Activated CD4-positive, alpha-beta T cell treated with anti-CD3 and anti-CD28 coated beads for 36 hours (primary cell): ENCODE data around the gene NR2C2. TPM values are rescaled to one million over a fixed set of nuclear protein-coding genes. Genes with fewer than 3 reads are reported as not detected.

Experiments used
- ATAC-seq: fragments of 200-7000 bp; cut with Tn5 transposase; one replicate; pipeline ENCODE4 v1.10.0; 2021; ENCODE audit warnings: mild to moderate bottlenecking, moderate library complexity
- CTCF ChIA-PET: fragments of 350-600 bp; sonication (Branson Sonifier 250); formaldehyde crosslinking; loops from one replicate; lab custom pipeline; 2021; ENCODE audit warnings: antibody characterized with exemption; lab: Charles Lee
- POLR2A ChIA-PET: fragments of 350-600 bp; sonication (Branson Sonifier 250); formaldehyde crosslinking; loops from one replicate; lab custom pipeline; 2021; ENCODE audit warnings: antibody characterized with exemption, inconsistent platforms; lab: Charles Lee
- DNase-seq: peaks from one replicate; pipeline ENCODE4 v3.0.0-alpha.2; 2020
- H3K27ac Mint-ChIP-seq: one replicate; pipeline ENCODE4 v1.8.0; 2021; ENCODE audit warnings: mixed read lengths
- H3K27me3 Mint-ChIP-seq: one replicate; pipeline ENCODE4 v1.8.0; 2021; ENCODE audit warnings: mixed read lengths
- H3K36me3 Mint-ChIP-seq: one replicate; pipeline ENCODE4 v1.8.0; 2021; ENCODE audit warnings: low read depth, mixed read lengths
- H3K4me1 Mint-ChIP-seq: one replicate; pipeline ENCODE4 v1.8.0; 2021; ENCODE audit warnings: mixed read lengths
- H3K4me3 Mint-ChIP-seq: one replicate; pipeline ENCODE4 v1.8.0; 2021; ENCODE audit warnings: mild to moderate bottlenecking, moderate library complexity, mixed read lengths
- H3K9me3 Mint-ChIP-seq: one replicate; pipeline ENCODE4 v1.8.0; 2021; ENCODE audit warnings: low read depth, mixed read lengths
- intact Hi-C, 2 experiments: fragments of 100-400 bp; cut with DNase I in 1 of 2; cut with micrococcal nuclease in 1 of 2; formaldehyde crosslinking; loops; one replicate each; pipeline versions ENCODE4 v1.14.2 to v1.15.1; 2022 to 2024; cut with DNase I, micrococcal nuclease
- total RNA-seq, 2 experiments: library from RNA; stranded (reverse); gene quantifications; one replicate each; pipeline ENCODE4 v1.2.3, GENCODE V29; 2021

The NR2C2 gene
- total RNA-seq, 2 experiments from 2014 or later, result 46.8 to 52.8 TPM

DNA sequence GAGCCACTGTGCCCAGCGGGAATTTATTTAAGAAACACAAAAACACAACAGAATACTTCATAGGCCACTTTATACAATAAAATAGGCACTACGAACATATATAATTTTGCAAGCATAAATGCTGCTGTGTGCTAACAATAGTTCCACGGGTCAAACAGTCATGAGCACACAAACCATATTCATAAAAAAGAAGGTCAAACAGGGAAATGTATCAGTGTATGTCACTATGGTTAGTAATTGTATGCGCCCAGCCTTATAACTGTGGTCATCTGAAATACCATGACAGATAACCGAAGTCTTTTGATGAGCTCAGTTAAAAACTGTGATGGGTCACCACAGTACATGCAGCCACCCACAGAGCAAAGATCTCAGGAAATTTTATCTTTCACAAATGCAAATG is 38.1 kb upstream of the NR2C2 start:
- Mint-ChIP-seq H3K36me3 (peaks cover 2% of the 10 kb centered on the region), H3K27me3 (peaks cover 4% of the 10 kb centered on the region), H3K4me3 (no peak overlapping the region), H3K27ac (no peak overlapping the region), H3K9me3 (peaks cover 12% of the 10 kb centered on the region), H3K4me1 (no peaks in the 10 kb centered on the region)
- POLR2A ChIA-PET, result no interaction called here
- no peak for DNase-seq
- CTCF ChIA-PET, result interaction anchor here (0.6 to 1.8 kb wide), 2 partner anchors 12 to 520 kb away, joined by 3 to 4 read pairs; no protein-coding TSS in a partner anchor
- no peak for ATAC-seq
- intact Hi-C loops, result no loop called here

DNA sequence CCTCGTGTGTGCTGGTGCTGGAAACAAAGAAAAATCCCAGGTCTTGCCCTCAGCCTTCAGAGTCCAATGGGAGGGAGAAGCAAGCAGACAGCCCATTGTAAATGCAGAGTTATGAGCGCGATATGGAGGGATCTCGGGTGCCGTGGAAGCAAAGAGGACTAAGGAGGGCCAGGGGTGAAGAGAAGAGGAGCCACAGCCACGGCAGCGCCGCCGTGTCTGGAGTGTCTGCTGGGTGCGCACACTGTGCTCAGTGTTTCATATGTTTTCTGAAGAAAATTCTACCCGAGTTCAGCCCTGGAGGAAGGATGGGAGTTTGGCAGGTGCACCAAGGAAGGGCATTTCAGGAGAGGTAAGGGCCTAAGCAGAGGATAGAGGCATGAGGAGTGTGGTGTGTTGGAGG is 35.7 kb upstream of the NR2C2 start:
- no peak for ATAC-seq
- H3K4me3 Mint-ChIP-seq, result no peak overlapping the region

GRCh38 chr3:14913071-14913925 is 34.1 kb upstream of the NR2C2 start:
- H3K27me3 Mint-ChIP-seq, result peaks cover 4% of the 10 kb centered on the region
- ATAC-seq (no peak), DNase-seq (no peak)
- no peaks in the 10 kb centered on the region for H3K4me1 Mint-ChIP-seq
- no peaks in the 10 kb centered on the region for H3K36me3 Mint-ChIP-seq
- H3K4me3 Mint-ChIP-seq, result no peak overlapping the region
- H3K27ac Mint-ChIP-seq, result no peak overlapping the region
- intact Hi-C loops, result no loop called here
- ChIA-PET CTCF (interaction anchor here (0.8 kb wide), 2 partner anchors 24 to 619 kb away, joined by 3 to 5 read pairs; no protein-coding TSS in a partner anchor), POLR2A (no interaction called here)
- H3K9me3 Mint-ChIP-seq, result no peaks in the 10 kb centered on the region

More for the DNA sequence above, 35.7 kb upstream of the NR2C2 start:
- peaks cover 4% of the 10 kb centered on the region for H3K27me3 Mint-ChIP-seq
- H3K36me3 Mint-ChIP-seq, result no peaks in the 10 kb centered on the region
- POLR2A ChIA-PET, result no interaction called here
- no peak overlapping the region for H3K27ac Mint-ChIP-seq
- H3K4me1 Mint-ChIP-seq, result no peaks in the 10 kb centered on the region
- no peaks in the 10 kb centered on the region for H3K9me3 Mint-ChIP-seq
- CTCF ChIA-PET, result interaction anchor here (1.4 kb wide), 1 partner anchor 9 kb away, joined by 8 read pairs; no protein-coding TSS in a partner anchor
- DNase-seq, result no peak
- intact Hi-C loops, result no loop called here

- CTCF ChIA-PET, result no interaction called here
Measured at GRCh38 chr3:14913926-14914778, 33.2 kb upstream of the NR2C2 start.

GRCh38 chr3:14914779-14915117 is 32.6 kb upstream of the NR2C2 start:
- no peaks in the 10 kb centered on the region for H3K9me3 Mint-ChIP-seq
- ChIA-PET CTCF (no interaction called here), POLR2A (no interaction called here)
- H3K27ac Mint-ChIP-seq, result no peak overlapping the region
- DNase-seq (no peak), ATAC-seq (no peak)
- intact Hi-C loops, result loop anchor here in 1 of 2 experiments (1.0 kb wide), 1 partner anchor 123 kb away; no protein-coding TSS in a partner anchor
- no peaks in the 10 kb centered on the region for H3K4me1 Mint-ChIP-seq
- H3K27me3 Mint-ChIP-seq, result peaks cover 2% of the 10 kb centered on the region
- H3K36me3 Mint-ChIP-seq, result no peaks in the 10 kb centered on the region
- no peak overlapping the region for H3K4me3 Mint-ChIP-seq

More at GRCh38 chr3:14913926-14914778, 33.2 kb upstream of the NR2C2 start:
- no peak overlapping the region for H3K27ac Mint-ChIP-seq
- POLR2A ChIA-PET, result no interaction called here
- no peaks in the 10 kb centered on the region for H3K36me3 Mint-ChIP-seq
- H3K4me1 Mint-ChIP-seq, result no peaks in the 10 kb centered on the region
- H3K4me3 Mint-ChIP-seq, result no peak overlapping the region
- no peaks in the 10 kb centered on the region for H3K9me3 Mint-ChIP-seq
- peaks cover 4% of the 10 kb centered on the region for H3K27me3 Mint-ChIP-seq
- ATAC-seq (no peak), DNase-seq (no peak)
- intact Hi-C loops, result no loop called here

DNA sequence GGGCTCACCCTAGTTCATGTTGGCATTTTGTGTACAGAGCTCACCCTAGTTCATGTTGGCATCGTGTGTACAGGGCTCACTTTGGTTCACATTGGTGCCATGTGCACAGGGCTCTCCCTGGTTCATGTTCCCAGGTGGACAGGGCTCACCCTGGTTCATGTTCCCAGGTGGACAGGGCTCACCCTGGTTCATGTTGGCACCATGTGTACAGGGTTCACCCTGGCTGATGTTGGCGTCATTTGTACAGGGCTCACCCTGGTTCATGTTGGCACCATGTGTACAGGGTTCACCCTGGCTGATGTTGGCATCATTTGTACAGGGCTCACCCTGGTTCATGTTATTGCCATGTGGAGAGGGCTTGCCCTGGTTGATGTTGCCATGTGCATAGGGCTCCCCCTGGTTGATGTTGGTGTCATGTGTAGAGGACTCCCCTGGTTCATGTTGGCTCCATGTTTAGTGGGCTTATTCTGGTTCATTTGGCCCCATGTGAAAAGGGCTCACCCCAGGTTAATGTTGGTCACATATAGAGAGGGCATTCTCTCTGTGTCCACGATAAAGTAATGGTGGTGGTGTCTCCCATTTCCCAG is 31.7 kb upstream of the NR2C2 start:
- no peak overlapping the region for H3K4me3 Mint-ChIP-seq
- intact Hi-C loops, result loop anchor here in 1 of 2 experiments (1.0 kb wide), 1 partner anchor 124 kb away; no protein-coding TSS in a partner anchor
- POLR2A ChIA-PET, result no interaction called here
- peaks cover 2% of the 10 kb centered on the region for H3K27me3 Mint-ChIP-seq
- peak; percentile 28 for DNase-seq
- no peaks in the 10 kb centered on the region for H3K4me1 Mint-ChIP-seq
- CTCF ChIA-PET, result interaction anchor here (0.7 to 1.1 kb wide), 2 partner anchors 20 to 98 kb away, joined by 3 to 5 read pairs; no protein-coding TSS in a partner anchor
- H3K36me3 Mint-ChIP-seq, result no peaks in the 10 kb centered on the region
- H3K27ac Mint-ChIP-seq, result no peak overlapping the region
- H3K9me3 Mint-ChIP-seq, result no peaks in the 10 kb centered on the region
- peak; percentile 39 for ATAC-seq

GRCh38 chr3:14918356-14918860 is 29.0 kb upstream of the NR2C2 start:
- H3K4me3 Mint-ChIP-seq, result no peak overlapping the region
- no peaks in the 10 kb centered on the region for H3K9me3 Mint-ChIP-seq
- ChIA-PET POLR2A (no interaction called here), CTCF (no interaction called here)
- H3K36me3 Mint-ChIP-seq, result no peaks in the 10 kb centered on the region
- no peak for DNase-seq
- H3K27ac Mint-ChIP-seq, result no peak overlapping the region
- intact Hi-C loops, result no loop called here
- peaks cover 2% of the 10 kb centered on the region for H3K27me3 Mint-ChIP-seq
- H3K4me1 Mint-ChIP-seq, result no peaks in the 10 kb centered on the region
- ATAC-seq, result no peak

- no peaks in the 10 kb centered on the region for H3K4me1 Mint-ChIP-seq
- no peak for ATAC-seq
- H3K9me3 Mint-ChIP-seq, result no peaks in the 10 kb centered on the region
- DNase-seq, result no peak
- no peak overlapping the region for H3K27ac Mint-ChIP-seq
- ChIA-PET CTCF (interaction anchor here (0.6 to 2.2 kb wide), 39 partner anchors 9 to 957 kb away, joined by 3 to 14 read pairs (median 4); partner anchors contain the start of genes C3orf20 and CCDC174), POLR2A (no interaction called here)
- no peaks in the 10 kb centered on the region for H3K36me3 Mint-ChIP-seq
- H3K27me3 Mint-ChIP-seq, result no peaks in the 10 kb centered on the region
- intact Hi-C loops, result loop anchor here (5.0 kb wide), 2 partner anchors 413 to 718 kb away; no protein-coding TSS in a partner anchor
- no peak overlapping the region for H3K4me3 Mint-ChIP-seq
Measured at GRCh38 chr3:14920536-14920935, 26.8 kb upstream of the NR2C2 start.

- ChIA-PET CTCF (interaction anchor here (0.6 to 2.2 kb wide), 50 partner anchors 8 to 957 kb away, joined by 3 to 14 read pairs (median 4); partner anchors contain the start of genes C3orf20, CCDC174 and NR2C2), POLR2A (no interaction called here)
- DNase-seq (peak; percentile 89), ATAC-seq (peak; percentile 95)
- Mint-ChIP-seq H3K4me3 (no peak overlapping the region), H3K27ac (no peak overlapping the region), H3K36me3 (no peaks in the 10 kb centered on the region), H3K9me3 (no peaks in the 10 kb centered on the region), H3K4me1 (no peaks in the 10 kb centered on the region), H3K27me3 (no peaks in the 10 kb centered on the region)
- intact Hi-C loops, result loop anchor here (1.0 to 5.0 kb wide), 8 partner anchors 130 to 1025 kb away; no protein-coding TSS in a partner anchor
Measured at GRCh38 chr3:14921034-14921616, 26.3 kb upstream of the NR2C2 start.
